Neural progenitor cell (in vitro differentiated cells): Measurements from ENCODE around the gene ERCC6. TPM values are rescaled to one million over a fixed set of nuclear protein-coding genes. Genes with fewer than 3 reads are reported as not detected.

Experiments
- DNase-seq: peaks from one replicate; pipeline ENCODE4 v3.0.0-alpha.2; 2016; ENCODE audit warnings: low spot score
- H2AFZ ChIP-seq: fragments of 200-600 bp; sonication (generic); replicated peaks from 2 replicates; pipeline ENCODE4 v1.6.1; 2016; ENCODE audit warnings: antibody characterized with exemption
- H3F3A ChIP-seq: fragments of 200-600 bp; sonication (generic); 2 replicates; pipeline ENCODE4 v1.6.1; 2016; ENCODE audit warnings: antibody characterized with exemption, low read depth
- H3K27ac ChIP-seq: fragments of 200-600 bp; sonication (generic); 2 replicates; pipeline ENCODE4 v1.5.1; 2016; ENCODE audit warnings: mild to moderate bottlenecking
- H3K27me3 ChIP-seq: fragments of 200-600 bp; sonication (generic); 2 replicates; pipeline ENCODE4 v1.6.1; 2016; ENCODE audit warnings: mild to moderate bottlenecking, moderate library complexity
- H3K36me3 ChIP-seq: fragments of 200-600 bp; sonication (generic); 2 replicates; pipeline ENCODE4 v1.5.1; 2016
- H3K4me1 ChIP-seq: fragments of 200-600 bp; sonication (generic); 2 replicates; pipeline ENCODE4 v1.6.1; 2016; ENCODE audit warnings: mixed run types
- H3K4me2 ChIP-seq: fragments of 200-600 bp; sonication (generic); 2 replicates; pipeline ENCODE4 v1.6.1; 2016
- H3K4me3 ChIP-seq: fragments of 200-600 bp; sonication (generic); 2 replicates; pipeline ENCODE4 v1.5.1; 2016
- H3K79me2 ChIP-seq: fragments of 200-600 bp; sonication (generic); 2 replicates; pipeline ENCODE4 v1.6.1; 2016; ENCODE audit warnings: low read depth
- H3K9ac ChIP-seq: fragments of 200-600 bp; sonication (generic); 2 replicates; pipeline ENCODE4 v1.6.1; 2016
- H3K9me3 ChIP-seq: fragments of 200-600 bp; sonication (generic); 2 replicates; pipeline ENCODE4 v1.5.1; 2016; ENCODE audit warnings: low read depth
- H4K20me1 ChIP-seq: fragments of 200-600 bp; sonication (generic); 2 replicates; pipeline ENCODE4 v1.6.1; 2016; ENCODE audit warnings: low read depth
- H3K27ac Mint-ChIP-seq: 3 replicates; pipeline ENCODE4 v1.8.0; 2021; ENCODE audit warnings: mixed read lengths
- H3K27me3 Mint-ChIP-seq: 2 replicates; pipeline ENCODE4 v1.8.0; 2022; ENCODE audit warnings: low read depth, mild to moderate bottlenecking, inconsistent platforms, moderate library complexity, mixed read lengths; ENCODE audit not compliant: insufficient read depth
- H3K36me3 Mint-ChIP-seq: 3 replicates; pipeline ENCODE4 v1.8.0; 2021; ENCODE audit warnings: mixed read lengths
- H3K4me1 Mint-ChIP-seq: 3 replicates; pipeline ENCODE4 v1.8.0; 2021; ENCODE audit warnings: mixed read lengths
- H3K4me3 Mint-ChIP-seq: 3 replicates; pipeline ENCODE4 v1.8.0; 2021; ENCODE audit warnings: mild to moderate bottlenecking, moderate library complexity, mixed read lengths
- H3K9me3 Mint-ChIP-seq: 3 replicates; pipeline ENCODE4 v1.8.0; 2020; ENCODE audit warnings: mixed read lengths
- CTCF ChIP-seq: fragments of 200-600 bp; sonication (generic); IDR thresholded peaks from 2 replicates; pipeline ENCODE4 v1.5.1; 2017; ENCODE audit warnings: antibody characterized with exemption, mild to moderate bottlenecking
- EZH2 ChIP-seq: fragments of 200-600 bp; sonication (generic); IDR thresholded peaks from 2 replicates; pipeline ENCODE4 v1.6.1; 2017; ENCODE audit warnings: antibody characterized with exemption, mild to moderate bottlenecking, moderate library complexity
- EZH2phosphoT487 ChIP-seq: fragments of 200-600 bp; sonication (generic); IDR thresholded peaks from 2 replicates; pipeline ENCODE4 v1.6.1; 2017; ENCODE audit warnings: antibody characterized with exemption
- total RNA-seq: library from RNA; depleted of rRNA; stranded (reverse); fragments of >200 nt; gene quantifications from 2 replicates; pipeline ENCODE4 v1.2.3, GENCODE V29; 2015; ENCODE audit warnings: low replicate concordance

ERCC6 gene
- total RNA-seq, 1 donor from 2014 or later, result 10.5 TPM

DNA sequence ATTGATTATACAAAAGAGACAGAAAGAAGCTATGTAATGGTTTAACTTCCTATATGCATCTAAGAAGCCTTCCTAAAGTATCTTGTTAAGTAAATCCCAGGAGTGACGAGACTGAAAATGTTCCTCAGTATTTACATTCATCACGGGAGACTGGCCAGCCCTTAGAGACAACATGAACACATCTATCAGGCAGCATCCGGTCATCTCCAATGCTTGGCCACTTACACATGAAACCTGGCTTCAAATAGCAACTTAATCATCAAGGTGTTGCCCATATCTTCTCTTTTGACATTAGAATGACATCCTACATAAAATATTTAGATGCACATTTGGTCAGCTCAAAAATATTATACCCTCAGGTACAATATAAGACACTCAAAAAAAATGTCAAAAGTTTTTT is 33.8 kb downstream of the ERCC6 start:
- Histone ChIP-seq H3K27me3 (no peaks in the 10 kb centered on the region), H3F3A (no peaks in the 10 kb centered on the region), H4K20me1 (peaks cover 2% of the 10 kb centered on the region), H3K79me2 (no peaks in the 10 kb centered on the region), H3K36me3 (no peaks in the 10 kb centered on the region), H3K9ac (no peak overlapping the region), H3K9me3 (no peaks in the 10 kb centered on the region), H3K27ac (no peak overlapping the region), H3K4me2 (no peak overlapping the region), H3K4me1 (no peaks in the 10 kb centered on the region), H3K4me3 (no peak overlapping the region), H2AFZ (no peak overlapping the region)
- no peaks in the 10 kb centered on the region for H3K27me3 Mint-ChIP-seq
- H3K9me3 Mint-ChIP-seq, result no peaks in the 10 kb centered on the region
- H3K4me1 Mint-ChIP-seq, result no peaks in the 10 kb centered on the region
- H3K36me3 Mint-ChIP-seq, result no peaks in the 10 kb centered on the region
- no peak for DNase-seq
- no peak overlapping the region for H3K27ac Mint-ChIP-seq
- H3K4me3 Mint-ChIP-seq, result no peak overlapping the region
- TF ChIP-seq CTCF, result no peak
- no peak for TF ChIP-seq EZH2phosphoT487
- TF ChIP-seq EZH2, result no peak

- H3K36me3 ChIP-seq, result no peaks in the 10 kb centered on the region
- H3K36me3 Mint-ChIP-seq, result no peaks in the 10 kb centered on the region
- H3K4me1 Mint-ChIP-seq, result no peaks in the 10 kb centered on the region
These were observed 34.4 kb downstream of the ERCC6 start for GRCh38 chr10:49504528-49504927.

DNA sequence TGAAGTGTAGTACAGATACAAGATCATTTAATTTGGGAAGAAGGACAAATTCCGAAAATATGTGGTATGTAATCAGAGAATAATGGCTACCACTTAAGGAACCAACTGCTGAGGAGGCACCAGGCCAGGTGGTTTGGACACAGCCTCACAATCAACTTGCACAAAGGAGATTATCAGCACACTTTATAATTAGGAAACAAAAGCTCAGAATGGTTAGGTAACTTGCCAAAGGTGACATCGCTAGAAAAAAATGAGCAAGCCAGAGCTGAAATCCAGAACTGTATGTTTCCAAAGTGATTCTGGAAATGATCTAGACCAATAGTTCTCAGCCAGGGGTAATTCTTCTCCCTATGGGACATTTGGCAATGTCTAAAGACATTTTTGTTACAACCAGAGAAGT is 36.6 kb downstream of the ERCC6 start:
- Histone ChIP-seq H3F3A (no peaks in the 10 kb centered on the region), H3K4me1 (no peaks in the 10 kb centered on the region), H3K9me3 (no peaks in the 10 kb centered on the region), H2AFZ (no peak overlapping the region), H3K27me3 (no peaks in the 10 kb centered on the region), H4K20me1 (no peaks in the 10 kb centered on the region), H3K27ac (no peak overlapping the region), H3K4me2 (no peak overlapping the region), H3K9ac (no peak overlapping the region), H3K4me3 (no peak overlapping the region), H3K36me3 (no peaks in the 10 kb centered on the region), H3K79me2 (no peaks in the 10 kb centered on the region)
- no peak for DNase-seq
- H3K9me3 Mint-ChIP-seq, result no peaks in the 10 kb centered on the region
- no peak overlapping the region for H3K4me3 Mint-ChIP-seq
- H3K27me3 Mint-ChIP-seq, result no peaks in the 10 kb centered on the region
- H3K36me3 Mint-ChIP-seq, result no peaks in the 10 kb centered on the region
- H3K27ac Mint-ChIP-seq, result no peak overlapping the region
- no peaks in the 10 kb centered on the region for H3K4me1 Mint-ChIP-seq
- TF ChIP-seq CTCF, result no peak
- TF ChIP-seq EZH2, result no peak
- TF ChIP-seq EZH2phosphoT487, result no peak

More at GRCh38 chr10:49504528-49504927, 34.4 kb downstream of the ERCC6 start:
- no peaks in the 10 kb centered on the region for H3K4me1 ChIP-seq
- H3F3A ChIP-seq, result no peaks in the 10 kb centered on the region
- H3K9me3 Mint-ChIP-seq, result no peaks in the 10 kb centered on the region
- H4K20me1 ChIP-seq, result no peaks in the 10 kb centered on the region
- no peak for TF ChIP-seq EZH2
- no peak for TF ChIP-seq CTCF
- TF ChIP-seq EZH2phosphoT487, result no peak
- no peak overlapping the region for H3K27ac Mint-ChIP-seq
- no peak overlapping the region for H3K4me3 ChIP-seq
- H3K4me3 Mint-ChIP-seq, result no peak overlapping the region
- H3K79me2 ChIP-seq, result no peaks in the 10 kb centered on the region
- no peak overlapping the region for H3K27ac ChIP-seq
- H3K4me2 ChIP-seq, result no peak overlapping the region
- no peaks in the 10 kb centered on the region for H3K27me3 ChIP-seq
- no peak for DNase-seq
- no peaks in the 10 kb centered on the region for H3K9me3 ChIP-seq
- H3K9ac ChIP-seq, result no peak overlapping the region
- H2AFZ ChIP-seq, result no peak overlapping the region
- no peaks in the 10 kb centered on the region for H3K27me3 Mint-ChIP-seq

DNA sequence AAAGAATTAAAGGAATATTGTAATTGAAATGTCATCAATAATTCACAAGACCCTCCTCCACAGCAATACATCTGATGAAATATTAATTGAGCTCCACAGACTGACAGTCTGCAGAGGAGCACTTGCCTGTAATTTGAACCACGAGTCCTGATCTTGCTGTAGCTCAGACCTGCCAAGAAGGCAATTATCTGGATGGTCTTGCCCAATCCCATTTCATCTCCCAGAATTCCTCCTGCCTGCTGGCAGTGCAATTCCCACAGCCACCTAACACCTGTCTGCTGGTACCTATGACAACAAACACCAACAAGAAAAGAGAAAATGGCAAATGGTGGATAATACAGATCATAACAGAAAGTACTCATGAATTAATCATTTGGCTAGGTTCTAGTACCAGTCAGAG is 38.5 kb downstream of the ERCC6 start:
- no peak overlapping the region for H3K4me3 ChIP-seq
- no peaks in the 10 kb centered on the region for H3K9me3 ChIP-seq
- no peaks in the 10 kb centered on the region for H3K4me1 ChIP-seq
- H3K9ac ChIP-seq, result no peak overlapping the region
- TF ChIP-seq EZH2, result no peak
- no peak for TF ChIP-seq CTCF
- no peak for TF ChIP-seq EZH2phosphoT487
- no peaks in the 10 kb centered on the region for H3K79me2 ChIP-seq
- no peak for DNase-seq
- no peak overlapping the region for H3K27ac ChIP-seq
- H3K27ac Mint-ChIP-seq, result no peak overlapping the region
- H3K4me1 Mint-ChIP-seq, result no peaks in the 10 kb centered on the region
- H3K36me3 ChIP-seq, result no peaks in the 10 kb centered on the region
- H3F3A ChIP-seq, result no peaks in the 10 kb centered on the region
- H3K36me3 Mint-ChIP-seq, result no peaks in the 10 kb centered on the region
- H2AFZ ChIP-seq, result no peak overlapping the region
- H3K4me2 ChIP-seq, result no peak overlapping the region
- H3K27me3 ChIP-seq, result no peaks in the 10 kb centered on the region
- H3K4me3 Mint-ChIP-seq, result no peak overlapping the region
- peaks cover 2% of the 10 kb centered on the region for H3K27me3 Mint-ChIP-seq
- no peaks in the 10 kb centered on the region for H3K9me3 Mint-ChIP-seq
- no peaks in the 10 kb centered on the region for H4K20me1 ChIP-seq
